Measurements from ENCODE around the gene NOS1AP.

GRCh38 chr1:162376691-162377090 is 307.2 kb downstream of the NOS1AP start, which contains the start of gene SPATA46:
- no peak for TF ChIP-seq CTCF (IDR thresholded peaks at IDR 0.05; ENCODE audit: low read depth, low read length, poor library complexity, severe bottlenecking)
- no peak for TF ChIP-seq EZH2phosphoT487 (IDR thresholded peaks at IDR 0.05; ENCODE audit: borderline replicate concordance, low read length)

Measured in DOHH2 (cell line).